OCI-LY1 (cell line): Measurements from ENCODE around the gene MAGEA11.

Source experiments
- H2AFZ ChIP-seq: fragments of 200-600 bp; sonication (generic), shearing (Covaris generic); 2 replicates; pipeline ENCODE4 v1.6.0; 2014; ENCODE audit warnings: antibody characterized with exemption, mild to moderate bottlenecking, low read length
- H3F3A ChIP-seq: fragments of 200-600 bp; sonication (generic), shearing (Covaris generic); 2 replicates; pipeline ENCODE4 v1.6.0; 2014; ENCODE audit warnings: mild to moderate bottlenecking, antibody characterized with exemption, low read length, moderate library complexity; ENCODE audit not compliant: insufficient read depth
- H3K27ac ChIP-seq: fragments of 200-600 bp; sonication (generic); 2 replicates; pipeline ENCODE4 v1.5.1; 2014; ENCODE audit warnings: low read length, mixed run types, mild to moderate bottlenecking, low read depth; ENCODE audit not compliant: poor library complexity, severe bottlenecking
- H3K27me3 ChIP-seq: fragments of 200-600 bp; sonication (generic); 2 replicates; pipeline ENCODE4 v1.6.0; 2014; ENCODE audit warnings: antibody characterized with exemption, mild to moderate bottlenecking, low read length, moderate library complexity; ENCODE audit not compliant: insufficient read depth
- H3K36me3 ChIP-seq: fragments of 200-600 bp; sonication (generic); 2 replicates; pipeline ENCODE4 v1.6.1; 2014; ENCODE audit warnings: mild to moderate bottlenecking, antibody characterized with exemption, low read length, moderate library complexity, mixed read lengths; ENCODE audit not compliant: insufficient read depth
- H3K4me1 ChIP-seq: fragments of 200-600 bp; sonication (generic); 2 replicates; pipeline ENCODE4 v1.5.1; 2014; ENCODE audit warnings: mild to moderate bottlenecking, low read length, moderate library complexity; ENCODE audit not compliant: insufficient read depth, severe bottlenecking
- H3K4me2 ChIP-seq: fragments of 200-600 bp; sonication (generic), shearing (Covaris generic); 2 replicates; pipeline ENCODE4 v1.6.1; 2014; ENCODE audit warnings: low read length
- H3K4me3 ChIP-seq: fragments of 200-600 bp; sonication (generic); 2 replicates; pipeline ENCODE4 v1.5.1; 2014; ENCODE audit warnings: low read length, low read depth, mild to moderate bottlenecking, mixed read lengths; ENCODE audit not compliant: poor library complexity, severe bottlenecking
- H3K79me2 ChIP-seq: fragments of 200-600 bp; shearing (Covaris generic); 2 replicates; pipeline ENCODE4 v1.6.1; 2016; ENCODE audit warnings: mixed run types, low read length, mixed read lengths; ENCODE audit not compliant: insufficient read depth
- H3K9ac ChIP-seq: fragments of 200-600 bp; sonication (generic), shearing (Covaris generic); 2 replicates; pipeline ENCODE4 v1.6.1; 2014; ENCODE audit warnings: mild to moderate bottlenecking, low read length, mixed read lengths
- H3K9me2 ChIP-seq: fragments of 200-600 bp; sonication (generic), shearing (Covaris generic); 2 replicates; pipeline ENCODE4 v1.6.1; 2014; ENCODE audit warnings: low read depth, mild to moderate bottlenecking, low read length, mixed read lengths
- H3K9me3 ChIP-seq: fragments of 200-600 bp; shearing (Covaris generic); 2 replicates; pipeline ENCODE4 v1.6.1; 2014; ENCODE audit warnings: low read length, mixed read lengths
- H4K20me1 ChIP-seq: fragments of 200-600 bp; sonication (generic), shearing (Covaris generic); 2 replicates; pipeline ENCODE4 v1.6.0; 2016; ENCODE audit warnings: mild to moderate bottlenecking, low read length; ENCODE audit not compliant: insufficient read depth
- EZH2 ChIP-seq: fragments of 200-600 bp; sonication (generic), shearing (Covaris generic); IDR thresholded peaks from 2 replicates; pipeline ENCODE4 v1.8.0; 2017; ENCODE audit warnings: borderline replicate concordance, mixed run types, mild to moderate bottlenecking, antibody characterized with exemption, low read length, moderate library complexity, mixed read lengths
- TF ChIP-seq, protein P1 (sequence below): fragments of 200-600 bp; sonication (generic), shearing (Covaris generic); IDR thresholded peaks from 2 replicates; pipeline ENCODE4 v1.5.1; 2017; ENCODE audit warnings: mild to moderate bottlenecking, antibody characterized with exemption, low read length, moderate library complexity, mixed read lengths

Gene MAGEA11

DNA sequence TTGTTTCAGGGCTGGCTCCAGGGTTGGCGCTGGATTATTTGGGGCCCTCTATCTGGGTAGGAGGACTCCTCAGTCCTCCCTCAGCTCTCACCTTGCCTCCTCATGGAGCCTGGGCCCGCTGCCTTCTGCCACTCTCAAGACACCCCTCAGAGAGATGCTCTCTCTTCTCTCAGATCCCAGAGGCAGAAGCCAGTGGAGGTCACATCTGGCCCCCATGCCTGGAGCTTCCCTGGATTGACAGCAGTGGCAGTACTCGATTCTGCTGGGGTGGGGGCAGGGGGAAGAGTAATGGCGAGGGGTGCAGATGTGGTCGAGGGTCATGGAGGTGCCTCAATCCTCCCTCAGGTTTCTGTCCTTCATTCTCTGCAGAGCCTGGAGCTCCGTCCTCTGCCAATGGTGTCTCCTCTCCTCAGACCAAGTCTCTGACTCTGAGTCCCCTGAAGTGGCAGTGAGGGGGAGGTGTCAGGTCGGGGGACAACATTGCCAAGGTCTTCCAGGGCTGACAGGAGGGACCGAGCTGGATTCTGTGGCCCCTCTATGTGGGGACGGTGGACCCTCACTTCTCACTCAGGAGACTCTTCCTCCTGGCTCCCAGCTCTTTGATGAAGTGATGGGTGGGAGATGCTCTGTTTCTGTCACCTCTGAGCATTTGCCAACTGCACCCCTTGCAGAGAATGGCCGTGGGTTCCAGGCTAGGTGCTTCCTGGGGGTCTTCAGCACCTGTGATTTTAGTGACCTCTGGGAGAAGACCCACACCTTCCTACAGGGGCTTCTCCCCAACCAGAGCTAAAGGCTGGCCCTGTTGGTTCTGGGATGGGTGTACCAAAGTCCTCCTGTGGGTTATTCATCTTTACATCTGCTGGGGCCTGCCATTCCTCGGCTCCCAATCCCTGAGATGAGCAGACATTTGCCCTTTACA, 51.1 kb downstream of the MAGEA11 start:
- no peaks in the 10 kb centered on the region for H3K9me3 ChIP-seq
- no peaks in the 10 kb centered on the region for H3K79me2 ChIP-seq
- H4K20me1 ChIP-seq = no peaks in the 10 kb centered on the region
- H3K36me3 ChIP-seq = no peaks in the 10 kb centered on the region
- no peak overlapping the region for H3K9ac ChIP-seq
- no peaks in the 10 kb centered on the region for H3F3A ChIP-seq
- H3K27ac ChIP-seq = no peak overlapping the region
- H3K27me3 ChIP-seq = no peaks in the 10 kb centered on the region
- no peak overlapping the region for H2AFZ ChIP-seq
- H3K9me2 ChIP-seq = no peaks in the 10 kb centered on the region
- no peak for TF ChIP-seq EZH2
- TF ChIP-seq, protein P1, sequence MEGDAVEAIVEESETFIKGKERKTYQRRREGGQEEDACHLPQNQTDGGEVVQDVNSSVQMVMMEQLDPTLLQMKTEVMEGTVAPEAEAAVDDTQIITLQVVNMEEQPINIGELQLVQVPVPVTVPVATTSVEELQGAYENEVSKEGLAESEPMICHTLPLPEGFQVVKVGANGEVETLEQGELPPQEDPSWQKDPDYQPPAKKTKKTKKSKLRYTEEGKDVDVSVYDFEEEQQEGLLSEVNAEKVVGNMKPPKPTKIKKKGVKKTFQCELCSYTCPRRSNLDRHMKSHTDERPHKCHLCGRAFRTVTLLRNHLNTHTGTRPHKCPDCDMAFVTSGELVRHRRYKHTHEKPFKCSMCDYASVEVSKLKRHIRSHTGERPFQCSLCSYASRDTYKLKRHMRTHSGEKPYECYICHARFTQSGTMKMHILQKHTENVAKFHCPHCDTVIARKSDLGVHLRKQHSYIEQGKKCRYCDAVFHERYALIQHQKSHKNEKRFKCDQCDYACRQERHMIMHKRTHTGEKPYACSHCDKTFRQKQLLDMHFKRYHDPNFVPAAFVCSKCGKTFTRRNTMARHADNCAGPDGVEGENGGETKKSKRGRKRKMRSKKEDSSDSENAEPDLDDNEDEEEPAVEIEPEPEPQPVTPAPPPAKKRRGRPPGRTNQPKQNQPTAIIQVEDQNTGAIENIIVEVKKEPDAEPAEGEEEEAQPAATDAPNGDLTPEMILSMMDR = no peak
- no peak overlapping the region for H3K4me3 ChIP-seq
- no peak overlapping the region for H3K4me2 ChIP-seq
- H3K4me1 ChIP-seq = no peaks in the 10 kb centered on the region
